ENCODE results near the gene C20orf202.

Gene C20orf202

GRCh38 chr20:1225263-1225782, 22.1 kb downstream of the C20orf202 start:
- Histone ChIP-seq H3K4me3 (ENCODE audit: low read depth, low read length, poor library complexity, severe bottlenecking) (no peak overlapping the region), H2AFZ (ENCODE audit: low read length) (no peak overlapping the region), H3K9me3 (ENCODE audit: low read length) (no peaks in the 10 kb centered on the region), H3K27me3 (ENCODE audit: insufficient read depth, low read length) (no peaks in the 10 kb centered on the region), H3K4me2 (ENCODE audit: low read length) (no peak overlapping the region), H3K9me2 (ENCODE audit: low read depth, low read length) (no peaks in the 10 kb centered on the region), H3K27ac (ENCODE audit: low read depth, low read length, poor library complexity, severe bottlenecking) (no peak overlapping the region), H4K20me1 (ENCODE audit: insufficient read depth, low read length) (no peaks in the 10 kb centered on the region), H3K36me3 (ENCODE audit: insufficient read depth, low read length) (no peaks in the 10 kb centered on the region), H3K79me2 (ENCODE audit: insufficient read depth, low read length) (no peaks in the 10 kb centered on the region), H3K9ac (ENCODE audit: low read length) (no peak overlapping the region), H3F3A (ENCODE audit: insufficient read depth, low read length) (no peaks in the 10 kb centered on the region), H3K4me1 (ENCODE audit: insufficient read depth, low read length, severe bottlenecking) (no peaks in the 10 kb centered on the region)
- TF ChIP-seq EZH2 (IDR thresholded peaks at IDR 0.05; ENCODE audit: borderline replicate concordance, low read length), result no peak
- TF ChIP-seq CTCF (IDR thresholded peaks at IDR 0.05; ENCODE audit: low read length), result no peak

- H3K79me2 ChIP-seq (ENCODE audit: insufficient read depth, low read length), result no peaks in the 10 kb centered on the region
- H3K9me3 ChIP-seq (ENCODE audit: low read length), result no peaks in the 10 kb centered on the region
- H3K27ac ChIP-seq (ENCODE audit: low read depth, low read length, poor library complexity, severe bottlenecking), result no peak within 1 kb of the TSS
- H3K4me2 ChIP-seq (ENCODE audit: low read length), result no peak within 1 kb of the TSS
- H3K27me3 ChIP-seq (ENCODE audit: insufficient read depth, low read length), result no peaks in the 10 kb centered on the region
- no peak within 1 kb of the TSS for H2AFZ ChIP-seq (ENCODE audit: low read length)
- H3K9ac ChIP-seq (ENCODE audit: low read length), result no peak within 1 kb of the TSS
- H3K4me3 ChIP-seq (ENCODE audit: low read depth, low read length, poor library complexity, severe bottlenecking), result no peak within 1 kb of the TSS
- H3K36me3 ChIP-seq (ENCODE audit: insufficient read depth, low read length), result no peaks in the 10 kb centered on the region
- TF ChIP-seq CTCF (IDR thresholded peaks at IDR 0.05; ENCODE audit: low read length), result no peak
- TF ChIP-seq EZH2 (IDR thresholded peaks at IDR 0.05; ENCODE audit: borderline replicate concordance, low read length), result no peak
- no peaks in the 10 kb centered on the region for H4K20me1 ChIP-seq (ENCODE audit: insufficient read depth, low read length)
- no peaks in the 10 kb centered on the region for H3F3A ChIP-seq (ENCODE audit: insufficient read depth, low read length)
- no peaks in the 10 kb centered on the region for H3K4me1 ChIP-seq (ENCODE audit: insufficient read depth, low read length, severe bottlenecking)
- H3K9me2 ChIP-seq (ENCODE audit: low read depth, low read length), result no peaks in the 10 kb centered on the region
Measured at GRCh38 chr20:1225783-1226654, 22.8 kb downstream of the C20orf202 start, which contains the start of gene RAD21L1. TSS of gene RAD21L1 (plus strand) at chr20:1226044. CDS start at chr20:1228454, 2,410 bp downstream.

- H3K4me1 ChIP-seq (ENCODE audit: insufficient read depth, low read length, severe bottlenecking), result no peaks in the 10 kb centered on the region
- H3K27ac ChIP-seq (ENCODE audit: low read depth, low read length, poor library complexity, severe bottlenecking), result no peak overlapping the region
- H3K9ac ChIP-seq (ENCODE audit: low read length), result no peak overlapping the region
- H3K4me2 ChIP-seq (ENCODE audit: low read length), result no peak overlapping the region
- H3K79me2 ChIP-seq (ENCODE audit: insufficient read depth, low read length), result no peaks in the 10 kb centered on the region
- no peaks in the 10 kb centered on the region for H3K36me3 ChIP-seq (ENCODE audit: insufficient read depth, low read length)
- no peak overlapping the region for H2AFZ ChIP-seq (ENCODE audit: low read length)
- H3K4me3 ChIP-seq (ENCODE audit: low read depth, low read length, poor library complexity, severe bottlenecking), result no peak overlapping the region
- no peaks in the 10 kb centered on the region for H3F3A ChIP-seq (ENCODE audit: insufficient read depth, low read length)
- no peak for TF ChIP-seq CTCF (IDR thresholded peaks at IDR 0.05; ENCODE audit: low read length)
- TF ChIP-seq EZH2 (IDR thresholded peaks at IDR 0.05; ENCODE audit: borderline replicate concordance, low read length), result no peak
- no peaks in the 10 kb centered on the region for H4K20me1 ChIP-seq (ENCODE audit: insufficient read depth, low read length)
- no peaks in the 10 kb centered on the region for H3K9me3 ChIP-seq (ENCODE audit: low read length)
- no peaks in the 10 kb centered on the region for H3K27me3 ChIP-seq (ENCODE audit: insufficient read depth, low read length)
- no peaks in the 10 kb centered on the region for H3K9me2 ChIP-seq (ENCODE audit: low read depth, low read length)
Measured at GRCh38 chr20:1229541-1229940, 26.3 kb downstream of the C20orf202 start.
